Duodenal mucosa (tissue), 2 donors: ENCODE measurements around the gene ZNF608.

Experiments
- H3K27ac ChIP-seq: one replicate; pipeline ENCODE4 v1.7.0; 2013; ENCODE audit warnings: low read depth, low read length
- H3K27me3 ChIP-seq, 2 donors: one replicate each; pipeline ENCODE4 v1.7.0; 2013; ENCODE audit warnings: low read length in 2 of 2, control low read depth in 1 of 2; ENCODE audit not compliant: insufficient read depth in 2 of 2, control insufficient read depth in 1 of 2
- H3K36me3 ChIP-seq, 2 donors: one replicate each; pipeline ENCODE4 v1.7.0; 2013; ENCODE audit warnings: low read length in 2 of 2, control low read depth in 1 of 2; ENCODE audit not compliant: insufficient read depth in 2 of 2, control insufficient read depth in 1 of 2
- H3K4me1 ChIP-seq, 2 donors: one replicate each; pipeline ENCODE4 v1.7.0; 2013; ENCODE audit warnings: low read length in 2 of 2, control low read depth in 1 of 2; ENCODE audit not compliant: insufficient read depth in 2 of 2, control insufficient read depth in 1 of 2
- H3K4me3 ChIP-seq, 2 donors: one replicate each; pipeline ENCODE4 v1.7.0; 2013; ENCODE audit warnings: low read length in 2 of 2, low read depth in 1 of 2
- H3K9ac ChIP-seq, 2 donors: one replicate each; pipeline ENCODE4 v1.7.0; 2013; ENCODE audit warnings: low read length in 2 of 2, low read depth in 1 of 2
- H3K9me3 ChIP-seq, 2 donors: one replicate each; pipeline ENCODE4 v1.7.0; 2013; ENCODE audit warnings: low read length in 2 of 2, control low read depth in 1 of 2; ENCODE audit not compliant: control insufficient read depth in 1 of 2

Gene ZNF608

DNA sequence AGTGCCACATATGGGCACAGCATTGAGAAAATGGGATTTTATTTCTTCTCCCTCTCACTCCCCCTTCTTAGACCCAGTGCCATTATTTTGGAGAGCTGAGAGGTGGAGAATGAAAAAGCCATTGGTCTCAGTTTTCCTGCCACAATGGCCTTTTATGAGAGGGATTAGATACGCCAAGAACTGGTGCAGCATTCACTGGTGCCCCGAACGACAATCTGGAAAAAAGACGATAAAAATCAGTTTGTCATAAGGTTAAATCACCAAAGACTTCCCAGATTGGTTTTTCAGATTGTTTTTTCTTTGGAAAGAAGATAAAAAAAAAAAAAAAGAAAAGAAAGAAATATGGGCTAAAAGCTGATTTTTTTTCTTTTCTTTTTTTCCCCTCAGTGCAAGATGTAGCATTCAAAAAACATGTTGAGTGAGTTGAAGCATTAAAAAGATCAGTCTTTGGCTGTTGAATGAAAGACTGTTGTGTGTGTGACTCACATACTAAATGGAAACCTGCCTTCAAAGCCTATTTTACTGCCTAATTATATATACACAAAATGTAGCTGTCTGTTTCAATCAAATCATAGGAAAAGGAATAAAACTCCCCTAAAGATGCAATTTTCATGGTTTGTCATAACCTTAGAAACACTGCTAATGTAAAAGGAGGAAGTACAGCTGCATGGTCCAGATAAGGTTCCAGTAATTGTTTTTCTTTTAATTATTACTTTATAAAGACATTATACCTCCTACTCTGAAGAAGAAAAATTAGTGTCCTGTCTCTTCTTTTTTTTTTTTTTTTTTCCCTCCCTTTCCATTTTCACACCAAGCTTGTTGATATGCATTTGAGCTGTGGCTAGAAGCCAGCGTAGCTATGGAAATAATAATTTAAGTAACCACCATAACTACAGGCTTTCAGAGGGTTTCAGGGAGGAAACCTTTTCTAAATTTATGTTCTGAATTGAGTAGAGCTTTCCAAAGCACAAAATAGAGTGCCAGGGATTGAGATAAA, 27.2 kb upstream of the ZNF608 start:
- Histone ChIP-seq H3K4me3 (no peak overlapping the region), H3K4me1 (no peaks in the 10 kb centered on the region), H3K36me3 (no peaks in the 10 kb centered on the region), H3K9me3 (no peaks in the 10 kb centered on the region), H3K27me3 (no peaks in the 10 kb centered on the region), H3K9ac (no peak overlapping the region), H3K27ac (no peak overlapping the region)

DNA sequence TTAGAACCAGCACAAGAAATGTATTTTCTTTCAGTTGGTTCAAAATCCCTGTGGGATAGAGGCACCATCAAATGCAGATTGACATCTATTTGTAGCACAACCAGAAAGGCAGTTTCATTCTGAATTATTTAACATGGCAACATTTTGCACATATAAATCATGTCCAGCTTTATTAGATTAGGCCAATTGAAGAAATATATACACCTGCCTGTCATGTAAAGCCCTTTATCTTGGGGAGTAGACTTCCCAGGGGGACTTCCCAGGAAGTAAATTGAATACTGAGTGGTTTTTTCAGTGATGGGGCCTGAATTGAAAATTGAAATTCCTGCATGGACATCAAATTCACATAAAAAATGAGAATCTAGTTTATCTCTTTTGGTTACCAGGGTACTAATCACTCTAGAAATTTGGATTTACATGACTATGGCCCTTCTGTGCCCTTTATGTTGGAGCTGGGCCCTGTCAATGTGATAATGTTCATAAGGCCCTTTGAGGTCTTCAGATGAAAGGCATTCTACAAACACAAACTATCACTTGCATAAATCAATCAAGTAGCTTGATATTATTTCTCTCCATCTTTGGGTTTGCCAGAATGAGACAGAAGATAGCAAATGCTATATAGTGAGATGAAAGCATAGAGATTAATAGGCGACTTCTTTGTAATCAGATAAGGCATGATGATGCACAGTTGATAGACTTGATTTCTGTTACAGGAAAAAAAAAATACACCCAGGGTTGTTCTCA, 26.2 kb upstream of the ZNF608 start:
- no peak overlapping the region for H3K9ac ChIP-seq
- H3K27ac ChIP-seq = no peak overlapping the region
- no peaks in the 10 kb centered on the region for H3K4me1 ChIP-seq
- H3K27me3 ChIP-seq = no peaks in the 10 kb centered on the region
- H3K9me3 ChIP-seq = no peaks in the 10 kb centered on the region
- H3K36me3 ChIP-seq = no peaks in the 10 kb centered on the region
- H3K4me3 ChIP-seq = no peak overlapping the region

GRCh38 chr5:124771761-124772160, 25.3 kb upstream of the ZNF608 start:
- Histone ChIP-seq H3K36me3 (no peaks in the 10 kb centered on the region), H3K4me1 (no peaks in the 10 kb centered on the region), H3K9ac (no peak overlapping the region), H3K27ac (no peak overlapping the region), H3K27me3 (no peaks in the 10 kb centered on the region), H3K4me3 (no peak overlapping the region), H3K9me3 (no peaks in the 10 kb centered on the region)

DNA sequence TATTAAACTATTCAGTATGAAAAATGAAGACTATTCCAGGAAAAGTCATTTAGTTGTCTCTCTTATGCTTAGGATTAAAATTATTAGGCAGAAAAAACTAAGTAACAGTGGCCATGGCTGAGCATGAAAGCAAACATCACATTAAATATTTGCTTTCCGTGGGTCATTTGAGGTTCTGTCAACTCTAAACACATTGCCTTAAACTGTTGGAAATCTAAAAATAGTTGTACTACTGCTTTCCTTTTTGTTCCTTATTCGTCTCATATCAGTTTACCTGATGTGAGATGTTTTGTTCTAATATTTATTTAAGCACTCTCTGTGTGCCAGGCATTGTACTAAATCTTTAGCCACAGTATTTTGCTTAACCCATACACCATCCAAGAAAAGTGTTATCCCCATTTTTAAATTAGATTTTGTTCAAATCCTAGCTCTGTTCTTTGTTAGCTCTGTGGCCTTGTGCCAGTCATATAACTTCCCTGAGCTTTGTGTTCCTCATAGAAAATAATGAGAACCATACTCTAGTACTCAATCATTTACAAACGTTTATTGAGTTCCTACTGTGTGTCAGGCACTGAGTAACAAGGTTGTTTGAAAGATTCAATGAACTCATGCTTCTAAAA, 18.7 kb upstream of the ZNF608 start:
- H3K4me1 ChIP-seq = no peaks in the 10 kb centered on the region
- no peak overlapping the region for H3K27ac ChIP-seq
- H3K27me3 ChIP-seq = no peaks in the 10 kb centered on the region
- H3K4me3 ChIP-seq = no peak overlapping the region
- no peak overlapping the region for H3K9ac ChIP-seq
- H3K9me3 ChIP-seq = no peaks in the 10 kb centered on the region
- H3K36me3 ChIP-seq = no peaks in the 10 kb centered on the region

- H3K36me3 ChIP-seq = no peaks in the 10 kb centered on the region
- no peak overlapping the region for H3K4me3 ChIP-seq
- no peaks in the 10 kb centered on the region for H3K4me1 ChIP-seq
- no peak overlapping the region for H3K9ac ChIP-seq
- no peaks in the 10 kb centered on the region for H3K27me3 ChIP-seq
- H3K9me3 ChIP-seq = no peaks in the 10 kb centered on the region
- no peak overlapping the region for H3K27ac ChIP-seq
These were observed 18.1 kb upstream of the ZNF608 start for GRCh38 chr5:124764585-124764984.

GRCh38 chr5:124761010-124761409, 14.6 kb upstream of the ZNF608 start:
- Histone ChIP-seq H3K36me3 (no peaks in the 10 kb centered on the region), H3K27me3 (no peaks in the 10 kb centered on the region), H3K4me3 (no peak overlapping the region), H3K4me1 (no peaks in the 10 kb centered on the region), H3K9ac (no peak overlapping the region), H3K27ac (no peak overlapping the region), H3K9me3 (no peaks in the 10 kb centered on the region)

GRCh38 chr5:124760608-124761007, 14.2 kb upstream of the ZNF608 start:
- Histone ChIP-seq H3K4me3 (no peak overlapping the region), H3K36me3 (no peaks in the 10 kb centered on the region), H3K4me1 (no peaks in the 10 kb centered on the region), H3K9me3 (no peaks in the 10 kb centered on the region), H3K27ac (no peak overlapping the region), H3K27me3 (no peaks in the 10 kb centered on the region), H3K9ac (no peak overlapping the region)

DNA sequence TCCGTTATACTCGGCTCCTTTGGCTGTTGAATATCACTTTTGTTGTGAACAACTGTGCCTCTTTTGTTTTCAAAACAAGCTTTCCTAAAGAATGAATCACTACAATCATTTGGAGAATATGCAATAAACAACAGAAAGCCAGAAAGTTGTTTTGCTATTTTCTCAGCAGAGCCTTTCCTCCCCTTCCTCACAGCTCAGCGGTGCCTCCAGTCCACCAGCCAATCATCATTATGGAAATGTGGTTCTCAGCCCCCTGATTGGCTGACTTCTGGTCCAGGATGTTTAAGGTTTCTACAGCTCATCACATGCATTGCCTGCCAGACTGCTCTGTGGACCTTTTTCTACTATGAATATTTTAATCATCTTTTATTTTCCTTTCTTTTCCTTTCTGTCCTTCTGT, 9.1 kb upstream of the ZNF608 start:
- H3K36me3 ChIP-seq = no peaks in the 10 kb centered on the region
- H3K4me1 ChIP-seq = peaks cover 0 to 3% of the 10 kb centered on the region in 2 donors
- H3K9me3 ChIP-seq = no peaks in the 10 kb centered on the region
- H3K4me3 ChIP-seq = no peak overlapping the region
- H3K27me3 ChIP-seq = no peaks in the 10 kb centered on the region
- no peak overlapping the region for H3K27ac ChIP-seq
- no peak overlapping the region for H3K9ac ChIP-seq

DNA sequence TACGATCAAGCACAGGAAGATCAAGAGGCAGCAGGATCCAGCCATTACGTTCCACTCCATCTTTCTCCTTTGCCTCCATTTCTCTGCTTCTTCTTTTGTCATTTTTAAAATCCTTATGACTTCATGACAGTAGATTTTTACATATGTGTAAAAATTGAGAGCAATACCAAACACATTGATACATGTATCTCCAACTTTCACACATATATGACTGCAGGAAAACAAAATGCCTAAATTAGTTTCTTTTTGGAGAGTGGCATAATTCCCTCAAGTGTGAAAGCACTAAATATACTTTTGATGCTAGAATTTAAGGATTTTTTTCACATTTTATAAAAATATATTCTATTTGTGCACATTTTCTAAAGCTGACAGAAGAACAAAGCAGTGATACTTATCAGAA, 8.6 kb upstream of the ZNF608 start:
- Histone ChIP-seq H3K27ac (no peak overlapping the region), H3K4me3 (no peak overlapping the region), H3K9ac (no peak overlapping the region)

More for the DNA sequence above, 8.6 kb upstream of the ZNF608 start:
- no peaks in the 10 kb centered on the region for H3K9me3 ChIP-seq
- no peaks in the 10 kb centered on the region for H3K27me3 ChIP-seq
- H3K4me1 ChIP-seq = peaks cover 0 to 3% of the 10 kb centered on the region in 2 donors
- no peaks in the 10 kb centered on the region for H3K36me3 ChIP-seq
